GM21717 (cell line): ENCODE data around the gene CUX1.
"Not testable (repeated sequence)": the region's sequence is repeated elsewhere in the genome, so short reads cannot be mapped to it uniquely, and the experiment has no call there.

Experiments used
- ATAC-seq: cut with Tn5 transposase; IDR thresholded peaks from one replicate; pipeline ENCODE4 v1.9.1; 2021; ENCODE audit warnings: mild to moderate bottlenecking, moderate library complexity; ENCODE audit not compliant: unreplicated experiment

Gene CUX1

DNA sequence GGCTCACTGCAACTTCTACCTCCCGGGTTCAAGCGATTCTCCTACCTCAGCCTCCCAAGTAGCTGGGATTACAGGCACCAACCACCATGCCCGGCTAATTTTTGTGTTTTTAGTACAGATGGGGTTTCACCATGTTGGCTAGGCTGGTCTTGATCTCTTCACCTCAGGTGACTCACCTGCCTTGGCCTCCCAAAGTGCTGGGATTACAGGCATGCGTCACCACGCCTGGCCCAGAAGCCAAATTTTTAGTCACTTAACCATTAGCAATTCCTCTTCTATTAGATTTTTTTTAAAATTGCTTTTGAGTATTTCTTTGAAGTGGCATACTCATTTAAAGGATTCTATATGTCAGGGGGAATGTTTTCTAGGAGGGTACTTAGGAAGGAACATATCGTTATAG is 112.5 kb downstream of the CUX1 start:
- ATAC-seq: not testable (repeated sequence)

DNA sequence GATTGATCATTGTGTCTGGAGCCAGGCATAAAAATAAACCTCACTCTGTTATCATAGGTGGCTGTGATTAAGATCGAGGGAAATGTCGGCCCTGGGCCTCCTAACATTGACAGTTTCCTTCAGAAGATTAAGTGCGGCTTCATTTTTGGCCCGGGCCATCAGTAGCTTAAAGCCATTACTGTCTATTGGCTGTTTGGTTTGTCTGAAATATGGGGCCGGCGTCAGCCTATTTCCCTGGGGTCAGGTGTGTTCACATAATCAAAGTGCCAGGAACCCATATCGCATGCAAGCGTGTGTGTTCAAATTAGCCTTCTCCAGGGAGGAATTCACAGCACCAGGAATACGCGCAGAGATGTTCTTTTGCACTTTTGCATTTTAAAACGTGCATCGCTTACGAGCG is 114.7 kb downstream of the CUX1 start:
- no peak for ATAC-seq

DNA sequence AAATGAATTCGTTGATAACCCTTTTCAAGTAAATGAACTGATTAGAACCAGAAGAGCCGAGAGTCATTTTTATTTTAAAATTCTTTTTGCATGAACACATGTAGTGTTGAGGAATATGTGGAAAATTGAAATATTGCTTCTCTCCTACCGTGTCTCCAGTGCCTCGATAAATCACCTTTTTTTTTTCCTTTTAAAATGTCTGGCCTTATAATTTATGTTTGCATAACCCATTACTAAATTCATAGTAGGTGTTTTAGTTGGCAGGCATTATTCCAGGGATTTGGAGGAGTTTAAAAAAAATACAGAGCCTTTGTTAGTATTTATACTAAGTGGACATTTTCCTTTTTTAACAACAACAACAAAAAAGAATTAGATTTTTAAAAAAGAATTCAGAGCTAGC is 115.6 kb downstream of the CUX1 start:
- no peak for ATAC-seq

DNA sequence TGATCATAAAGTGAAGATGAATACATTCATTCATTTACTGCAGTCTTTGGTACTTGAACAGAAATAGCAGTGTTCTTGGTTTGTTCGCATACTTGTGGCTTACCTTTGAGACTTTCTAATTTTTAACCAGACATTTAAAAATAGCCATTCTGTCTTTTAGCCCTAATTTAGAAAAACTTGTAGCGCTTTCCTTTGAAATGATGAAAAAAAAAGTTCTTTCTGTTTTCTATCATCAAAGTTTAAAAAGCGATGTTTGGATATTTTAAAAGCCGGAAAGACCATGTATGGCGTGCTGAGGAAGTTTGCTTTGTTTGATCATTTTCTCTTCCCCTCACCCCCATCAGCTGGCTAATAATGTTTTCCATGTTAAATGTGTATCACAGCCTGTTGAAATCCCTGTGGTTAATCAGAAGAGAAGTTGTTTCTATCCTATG is 116.3 kb downstream of the CUX1 start:
- ATAC-seq: no peak

DNA sequence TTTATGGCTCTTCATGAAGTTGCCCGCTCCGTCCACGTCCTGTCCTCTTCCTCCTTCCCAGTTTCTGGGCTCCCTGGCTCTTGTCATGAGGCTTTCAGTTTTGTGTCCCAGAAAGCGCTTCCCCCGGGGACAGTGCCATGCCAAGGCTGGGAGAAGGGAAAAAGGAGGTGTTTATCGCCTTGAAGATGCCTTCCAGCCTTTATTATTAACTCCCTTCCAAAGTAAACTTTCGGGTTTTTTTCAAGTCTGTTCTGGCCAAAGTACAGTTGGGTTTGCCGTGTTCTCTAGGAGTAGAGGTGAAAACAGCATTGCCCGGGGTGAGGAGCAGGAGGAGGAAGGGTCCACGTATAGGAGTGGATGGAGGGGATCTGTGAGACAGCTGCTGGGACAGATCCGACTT is 117.2 kb downstream of the CUX1 start:
- no peak for ATAC-seq

DNA sequence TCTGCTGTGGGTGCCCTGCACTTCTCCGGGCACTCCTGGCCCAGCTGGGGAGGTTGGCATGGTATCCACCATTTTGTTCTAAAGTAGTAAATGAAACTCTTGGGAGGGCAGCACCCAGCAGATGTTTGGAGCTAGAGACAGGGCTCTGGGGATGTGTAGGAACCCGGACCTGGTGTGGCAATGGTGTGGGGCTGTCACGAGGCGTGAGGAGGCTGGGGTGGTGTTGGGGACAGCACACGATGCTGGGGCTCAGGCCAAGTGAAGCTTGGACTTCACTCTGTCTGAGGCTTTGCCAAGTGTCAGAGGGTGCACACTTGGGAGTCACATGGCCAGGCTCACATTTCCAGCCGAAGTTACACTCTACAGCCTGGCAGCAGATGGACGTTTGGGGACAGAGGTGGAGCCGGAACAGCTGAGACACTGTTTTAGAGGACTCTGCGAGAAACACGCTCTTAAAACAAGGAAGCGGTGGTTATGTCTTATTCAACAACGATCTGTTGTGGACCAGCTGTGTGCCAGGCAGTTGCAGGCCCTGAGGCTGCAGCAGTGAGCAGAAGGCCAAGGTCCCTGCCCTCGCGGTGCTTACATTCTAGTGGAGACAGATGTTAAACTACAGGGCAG is 118.2 kb downstream of the CUX1 start:
- ATAC-seq: no peak

DNA sequence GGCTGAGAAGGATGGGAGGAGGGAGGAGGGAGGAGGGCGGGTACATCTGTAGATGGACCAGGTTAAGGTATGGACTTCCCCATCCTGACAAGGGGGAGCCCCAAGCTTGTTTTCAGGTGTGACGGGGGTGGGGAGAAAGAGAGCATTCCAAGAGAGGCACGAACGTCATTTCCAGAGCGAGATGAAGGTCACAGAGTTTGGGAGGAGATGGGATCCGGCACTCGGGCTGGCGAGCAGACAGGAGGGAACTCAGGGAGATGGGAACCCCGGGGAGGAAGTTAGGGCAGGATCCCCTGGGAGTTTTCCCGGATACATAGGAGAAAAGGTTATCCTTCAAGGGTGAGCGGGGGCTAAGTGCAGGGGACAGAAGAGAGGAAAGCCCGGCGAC is 118.8 kb downstream of the CUX1 start:
- ATAC-seq: no peak

DNA sequence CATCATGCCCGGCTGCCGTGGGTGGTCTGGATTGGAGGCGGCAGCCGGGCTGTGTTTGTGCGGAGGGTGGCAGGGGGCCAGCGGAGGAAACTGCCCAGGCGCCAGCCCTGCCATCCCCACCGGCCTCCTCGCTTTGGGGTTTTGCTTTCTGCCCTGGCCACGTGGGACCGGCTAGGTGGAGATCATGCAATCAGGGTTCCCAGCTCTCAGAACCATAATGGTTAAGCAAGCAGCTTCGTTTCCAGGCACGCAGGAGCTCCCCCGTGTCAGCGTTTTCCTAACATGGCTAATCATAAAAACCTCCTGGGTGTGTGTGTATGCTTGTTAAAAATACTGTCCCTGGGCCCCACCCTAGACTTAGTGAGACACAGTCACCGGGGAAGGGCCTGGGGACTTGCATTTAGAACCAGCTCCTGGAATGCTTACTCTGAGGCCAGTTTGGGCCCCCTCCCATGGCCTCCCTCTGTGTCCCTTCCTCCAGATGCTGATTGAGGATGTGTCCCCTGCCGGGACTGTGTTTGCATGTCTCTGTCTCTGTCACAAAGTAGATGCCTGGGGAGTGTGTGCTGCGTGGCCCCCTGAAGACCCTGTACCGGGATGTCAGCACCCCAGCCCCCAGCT is 119.3 kb downstream of the CUX1 start:
- no peak for ATAC-seq

DNA sequence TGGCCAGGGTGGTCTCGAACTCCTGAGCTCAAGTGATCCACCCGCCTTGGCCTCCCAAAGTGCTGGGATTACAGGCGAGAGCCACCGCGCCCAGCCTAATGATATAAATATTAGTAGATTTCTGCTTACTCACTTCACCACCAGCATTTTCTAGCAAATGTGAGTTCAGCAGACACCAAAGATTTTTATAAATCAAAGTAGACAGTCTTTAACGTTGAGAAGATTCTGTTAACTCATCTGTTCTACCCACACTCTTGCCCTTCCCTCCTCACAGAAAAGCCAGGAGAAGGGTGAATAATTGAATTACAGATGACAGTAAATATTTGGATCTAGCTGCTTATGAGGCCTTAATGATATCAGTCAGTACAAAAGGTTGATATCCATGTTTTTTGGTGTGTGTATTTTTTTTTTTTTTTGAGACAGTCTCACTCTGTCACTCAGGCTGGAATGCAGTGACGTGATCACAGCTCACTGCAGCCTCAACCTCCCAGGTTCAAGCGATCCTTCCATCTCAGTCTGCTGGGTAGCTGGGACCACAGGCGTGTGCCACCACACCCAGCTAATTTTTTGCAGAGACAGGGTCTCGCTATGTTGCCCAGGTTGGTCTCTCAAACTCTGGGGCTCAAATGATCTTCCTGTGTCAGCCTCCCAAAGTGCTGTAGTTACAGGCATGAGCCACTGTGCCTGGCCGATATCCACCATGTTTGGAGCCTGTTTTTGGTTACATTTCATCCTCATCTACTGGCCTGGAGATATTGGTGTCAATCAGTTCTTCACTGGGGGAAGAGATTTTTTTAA is 120.5 kb downstream of the CUX1 start:
- ATAC-seq: no peak

DNA sequence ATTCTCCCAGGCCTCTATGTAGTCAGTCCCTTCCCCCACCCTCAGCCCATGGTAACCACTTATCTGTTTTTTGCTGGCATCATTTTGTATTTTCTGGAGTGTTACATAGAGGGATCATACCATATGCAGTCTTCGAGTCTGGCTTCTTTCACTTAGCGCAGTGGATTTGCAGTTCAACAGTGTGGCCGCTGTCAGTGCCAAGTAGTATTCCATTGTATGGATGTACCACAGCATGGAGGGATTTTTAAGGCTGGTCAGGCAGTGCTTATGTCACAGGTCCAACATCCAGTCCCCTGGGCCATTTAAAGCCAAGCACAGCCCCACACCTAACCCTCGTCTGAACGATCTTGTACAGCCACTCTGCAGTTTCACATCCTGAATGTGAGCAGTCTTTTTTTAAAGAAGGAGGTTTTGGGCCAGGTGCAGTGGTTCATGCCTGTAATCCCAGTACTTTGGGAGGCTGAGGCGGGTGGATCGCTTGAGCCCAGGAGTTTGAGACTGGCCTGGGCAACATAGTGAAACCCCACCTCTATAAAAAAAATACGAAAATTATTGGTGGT is 121.8 kb downstream of the CUX1 start:
- ATAC-seq: peak; percentile 58

DNA sequence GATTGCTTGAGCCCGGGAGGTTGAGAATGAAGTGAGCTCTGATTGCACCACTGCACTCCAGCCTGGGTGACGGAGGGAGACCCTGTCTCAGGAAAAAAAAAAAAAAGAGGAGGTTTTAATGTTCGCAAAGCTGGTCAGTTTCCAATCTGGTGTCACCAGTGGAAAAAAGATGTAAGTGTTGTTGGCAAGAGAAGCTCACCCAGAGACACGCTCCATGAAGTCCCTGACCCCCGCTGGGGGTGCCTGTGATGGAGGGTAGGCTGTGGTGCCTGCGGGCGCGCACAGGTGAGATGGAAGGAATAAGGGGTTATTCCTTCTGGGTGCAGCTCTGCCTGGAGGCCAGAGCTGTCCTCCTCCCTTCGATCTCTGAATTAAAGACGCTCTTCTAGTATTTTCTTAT is 122.7 kb downstream of the CUX1 start:
- no peak for ATAC-seq

DNA sequence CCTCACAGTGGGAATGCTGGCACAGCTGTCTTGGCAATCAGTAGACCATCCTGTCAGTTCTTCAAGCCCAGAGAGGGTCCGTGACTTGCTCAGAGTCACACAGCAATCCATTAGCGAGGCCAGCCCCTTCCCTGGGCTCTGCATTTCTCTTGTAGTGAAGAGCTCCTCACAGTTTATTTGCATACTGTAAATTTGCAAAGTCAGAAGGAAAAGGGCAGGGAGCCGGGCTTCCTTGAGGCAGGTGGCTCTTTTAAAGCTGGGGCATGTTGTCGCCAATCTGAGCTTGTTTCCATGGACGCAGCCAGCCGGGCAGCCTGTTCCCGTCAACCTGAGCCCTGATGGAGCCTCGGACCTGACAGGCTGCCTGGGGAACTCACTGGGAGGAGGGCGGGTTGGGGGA is 123.4 kb downstream of the CUX1 start:
- ATAC-seq: no peak

DNA sequence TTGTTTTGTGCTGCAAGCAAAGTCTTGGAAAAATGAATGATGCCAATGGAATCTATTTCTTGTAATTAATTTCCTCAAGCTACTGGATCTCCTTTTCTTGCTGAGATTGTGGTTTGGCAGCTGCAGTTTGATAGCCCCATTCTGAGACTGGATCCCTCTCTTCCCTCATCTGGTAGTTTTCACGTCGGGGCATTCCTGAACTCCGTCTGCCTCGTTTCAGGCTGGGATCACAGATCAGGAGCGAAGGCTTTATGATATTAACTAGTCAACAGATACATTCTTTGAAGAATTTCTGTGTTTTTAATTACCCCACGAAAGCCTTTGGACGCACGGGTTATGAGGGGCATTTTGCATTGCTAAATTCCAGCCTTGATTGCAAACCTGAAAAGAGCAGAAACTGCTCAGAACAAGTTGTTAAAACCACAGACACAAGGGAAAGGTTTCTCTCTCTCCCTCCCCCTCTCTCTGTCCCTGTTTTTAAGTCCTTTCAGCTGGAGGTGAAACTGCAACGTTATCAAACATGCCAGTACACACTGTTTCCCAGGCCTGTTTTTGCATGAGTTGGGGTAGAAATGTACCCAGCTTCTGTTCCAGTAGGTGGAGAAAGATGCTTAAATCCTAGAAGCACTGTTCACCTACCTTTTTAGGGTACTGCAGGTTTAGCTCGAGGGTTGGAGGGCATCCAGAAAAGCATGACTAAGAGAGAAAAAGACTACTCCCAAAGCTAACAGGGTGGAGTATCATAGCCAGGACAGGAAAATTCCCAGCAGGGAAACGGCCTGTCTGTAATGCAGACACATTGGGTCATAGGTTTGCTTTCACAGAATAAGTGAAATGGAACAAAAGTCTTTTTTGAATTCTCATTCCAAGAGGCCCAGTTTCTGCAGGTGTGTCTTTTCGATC is 124.3 kb downstream of the CUX1 start:
- ATAC-seq: no peak

DNA sequence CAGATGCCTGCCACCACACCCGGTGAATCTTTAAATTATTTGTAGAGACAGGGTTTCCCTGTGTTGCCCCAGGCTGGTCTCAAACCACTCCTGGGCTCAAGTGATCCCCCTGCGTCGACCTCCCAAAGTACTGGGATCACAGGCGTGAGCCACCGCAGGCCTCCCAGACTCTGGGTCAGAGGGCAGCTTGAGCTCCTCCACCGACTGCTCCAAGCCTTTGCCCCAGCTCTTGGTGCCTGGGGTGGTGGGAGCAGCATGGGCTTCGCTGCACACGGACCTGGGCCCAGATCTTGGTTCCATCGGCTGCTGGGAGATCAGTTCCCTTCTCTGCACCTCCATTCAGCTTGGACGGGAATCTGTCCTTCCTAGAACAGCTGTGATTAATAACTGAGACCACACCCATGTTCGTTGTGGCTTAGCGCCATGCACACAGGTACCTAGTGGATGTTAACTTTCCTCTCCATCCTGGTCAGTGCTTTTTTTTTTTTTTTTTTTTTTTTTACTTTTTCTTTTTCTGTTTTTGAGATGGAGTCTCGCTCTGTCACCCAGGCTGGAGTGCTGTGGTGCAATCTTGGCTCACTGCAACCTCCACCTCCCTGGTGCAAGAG is 125.3 kb downstream of the CUX1 start:
- ATAC-seq: no peak

DNA sequence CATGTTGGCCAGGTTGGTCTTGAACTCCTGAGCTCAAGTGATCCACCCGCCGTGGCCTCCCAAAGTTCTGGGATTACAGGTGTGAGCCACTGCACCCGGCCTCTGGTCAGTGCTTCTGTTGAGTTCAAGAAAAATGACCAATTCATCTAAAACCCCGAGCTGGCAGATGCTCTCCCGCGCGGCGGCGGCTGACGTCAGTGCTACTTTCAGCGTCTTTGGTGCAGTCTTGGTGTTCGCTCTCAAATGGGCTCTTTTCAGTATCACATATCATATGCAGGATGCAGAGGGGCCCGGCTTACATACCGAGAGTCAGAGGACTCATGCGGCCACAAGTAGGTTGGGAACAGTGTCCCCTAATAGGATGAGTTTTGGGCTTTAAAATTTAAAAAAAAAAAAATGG is 125.9 kb downstream of the CUX1 start:
- no peak for ATAC-seq

DNA sequence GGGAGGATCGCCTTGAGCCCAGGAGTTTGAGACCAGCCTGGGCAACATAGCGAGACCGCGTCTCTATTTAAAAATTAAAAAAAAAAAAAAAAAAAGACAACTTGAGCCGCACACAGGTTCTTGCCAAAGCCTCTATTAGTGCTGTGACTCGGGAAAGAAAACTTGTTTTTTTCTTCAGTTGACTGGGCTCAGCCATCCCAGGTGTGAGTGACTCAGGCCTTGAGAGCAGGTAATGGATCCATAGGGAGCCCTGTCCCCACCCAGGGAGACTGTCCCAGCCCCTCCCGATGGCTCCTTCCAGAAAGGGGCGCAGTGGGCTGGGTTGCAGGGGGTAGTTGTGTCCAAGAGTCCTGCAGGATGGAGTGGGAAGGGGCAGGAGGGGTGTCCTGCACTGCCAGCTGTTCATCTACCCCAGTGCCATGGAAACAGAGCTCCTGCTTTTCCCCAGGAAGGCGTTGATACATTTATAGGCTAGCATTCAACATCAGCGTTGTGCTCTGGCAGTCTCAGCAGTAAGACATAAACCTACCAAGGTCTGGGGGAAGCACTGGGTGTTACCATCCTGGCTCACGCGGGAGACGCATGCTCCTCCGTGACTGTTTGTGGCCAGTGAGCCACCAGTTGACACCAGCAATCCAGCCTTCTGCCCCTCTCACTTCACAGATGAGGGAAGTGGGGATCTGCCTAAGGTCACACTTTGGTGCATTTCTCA is 126.6 kb downstream of the CUX1 start:
- ATAC-seq: no peak

DNA sequence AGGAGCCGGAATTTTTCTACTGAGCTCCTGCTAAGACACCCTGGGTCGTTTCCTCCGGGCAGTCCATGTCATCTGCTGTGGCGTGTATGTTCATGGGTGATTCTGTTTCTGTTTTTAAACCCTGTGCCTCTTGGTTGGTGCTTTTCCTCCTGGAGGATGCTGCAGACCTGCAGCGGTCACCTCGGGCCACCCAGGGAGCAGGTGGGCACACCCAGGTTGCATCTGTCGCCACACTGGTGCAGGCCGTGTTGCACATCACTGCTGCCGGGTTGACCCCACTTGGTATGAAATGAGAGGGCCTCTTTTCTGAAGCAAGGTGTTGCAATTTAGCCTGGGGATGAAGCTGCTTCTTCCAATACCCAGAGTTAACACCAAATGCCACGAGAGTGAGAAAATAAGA is 127.2 kb downstream of the CUX1 start:
- ATAC-seq: no peak

DNA sequence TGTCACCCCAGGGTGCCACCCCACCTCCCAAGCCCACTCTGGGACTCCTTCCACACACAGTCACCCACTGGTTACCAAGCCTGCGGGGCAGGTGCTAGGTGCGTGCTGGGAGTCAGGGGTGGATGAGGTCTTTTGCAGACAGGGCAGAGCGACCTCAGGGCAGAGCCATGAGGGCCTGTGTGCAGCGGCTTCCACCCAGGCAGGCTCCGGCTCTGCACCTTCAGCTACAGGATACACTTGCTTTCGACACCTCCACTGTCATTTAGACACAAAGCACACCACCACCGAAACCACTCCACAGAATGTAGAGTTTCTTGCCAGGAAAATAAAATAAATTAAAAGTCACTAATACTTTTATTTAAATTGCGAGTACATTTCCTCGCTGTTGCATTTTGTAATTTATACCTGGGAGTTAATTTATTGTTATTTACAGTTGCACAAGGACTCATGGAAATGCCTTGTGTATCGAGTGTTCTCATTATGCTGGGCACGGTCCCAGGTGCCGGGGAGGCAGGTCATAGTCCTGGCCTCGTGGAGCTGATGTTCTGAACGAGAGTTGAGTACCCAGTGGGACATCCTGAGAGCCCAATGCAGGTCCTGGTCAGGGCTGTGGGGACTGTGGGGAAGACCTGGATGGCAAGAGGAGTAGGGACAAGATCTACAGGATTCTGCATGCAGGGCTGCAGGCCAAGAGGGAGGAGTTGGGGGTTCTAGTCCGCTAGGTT is 127.8 kb downstream of the CUX1 start:
- ATAC-seq: no peak

DNA sequence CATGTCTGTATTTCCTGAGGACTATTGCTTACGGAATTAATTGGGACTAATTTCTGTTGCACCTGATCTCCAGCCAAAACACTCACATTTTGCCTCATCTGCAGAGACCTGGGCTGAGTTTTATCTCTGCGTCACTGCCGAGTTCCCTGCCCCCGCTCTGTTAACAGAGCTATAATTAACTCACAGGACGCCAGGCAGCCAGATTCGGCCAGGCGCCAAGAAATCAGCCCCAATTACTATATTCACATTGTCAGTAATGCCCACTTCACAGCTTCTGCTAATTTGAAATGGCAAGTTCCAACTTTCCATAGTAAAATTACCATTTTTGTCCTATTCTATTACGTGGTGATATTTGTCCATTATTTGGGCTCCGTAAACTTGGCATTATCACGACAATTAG is 130.5 kb downstream of the CUX1 start:
- no peak for ATAC-seq
